SU-DHL-6 (cell line): ENCODE measurements around the gene U2AF1L4.

Source experiments
- H2AFZ ChIP-seq: fragments of 200-600 bp; sonication (generic); 2 replicates; pipeline ENCODE4 v1.6.1; 2014; ENCODE audit warnings: low read depth, mild to moderate bottlenecking, moderate library complexity, mixed read lengths, antibody characterized with exemption, low read length; ENCODE audit not compliant: severe bottlenecking
- H3F3A ChIP-seq: fragments of 200-600 bp; shearing (Covaris generic); 2 replicates; pipeline ENCODE4 v1.6.0; 2016; ENCODE audit warnings: antibody characterized with exemption, mild to moderate bottlenecking; ENCODE audit not compliant: insufficient read depth
- H3K27ac ChIP-seq: fragments of 200-600 bp; sonication (generic); 2 replicates; pipeline ENCODE4 v1.5.1; 2016; ENCODE audit warnings: low read depth, mild to moderate bottlenecking, low read length, moderate library complexity, mixed read lengths
- H3K27me3 ChIP-seq: fragments of 200-600 bp; sonication (generic), shearing (Covaris generic); 2 replicates; pipeline ENCODE4 v1.6.0; 2014; ENCODE audit warnings: mild to moderate bottlenecking, low read length
- H3K36me3 ChIP-seq: fragments of 200-600 bp; sonication (generic); 2 replicates; pipeline ENCODE4 v1.6.1; 2014; ENCODE audit warnings: mild to moderate bottlenecking, low read length, mixed read lengths
- H3K4me2 ChIP-seq: fragments of 300-600, 200-600 bp; shearing (Covaris generic), sonication (generic); 2 replicates; pipeline ENCODE4 v1.6.0; 2014; ENCODE audit warnings: low read length, low read depth, mild to moderate bottlenecking; ENCODE audit not compliant: poor library complexity, severe bottlenecking
- H3K4me3 ChIP-seq: fragments of 200-600 bp; sonication (generic); 2 replicates; pipeline ENCODE4 v1.5.1; 2014; ENCODE audit warnings: antibody characterized with exemption, low read length, mild to moderate bottlenecking, mixed read lengths; ENCODE audit not compliant: insufficient read depth, poor library complexity, severe bottlenecking
- H3K79me2 ChIP-seq: fragments of 200-600 bp; sonication (generic); 2 replicates; pipeline ENCODE4 v1.6.1; 2014; ENCODE audit warnings: mild to moderate bottlenecking, low read length, moderate library complexity; ENCODE audit not compliant: insufficient read depth
- H3K9ac ChIP-seq: fragments of 200-600 bp; sonication (generic); 2 replicates; pipeline ENCODE4 v1.7.0; 2014; ENCODE audit warnings: mild to moderate bottlenecking, low read length
- H3K9me2 ChIP-seq: fragments of 200-600 bp; sonication (generic); replicated peaks from 2 replicates; pipeline ENCODE4 v1.6.1; 2014; ENCODE audit warnings: low read length; ENCODE audit not compliant: insufficient read depth
- H3K9me3 ChIP-seq: fragments of 200-600 bp; sonication (generic); 2 replicates; pipeline ENCODE4 v1.6.1; 2014; ENCODE audit warnings: low read length, mixed read lengths; ENCODE audit not compliant: insufficient read depth
- H4K20me1 ChIP-seq: fragments of 200-600 bp; sonication (generic); 2 replicates; pipeline ENCODE4 v1.6.1; 2014; ENCODE audit warnings: low read depth, mild to moderate bottlenecking, antibody characterized with exemption, low read length, moderate library complexity, mixed read lengths
- CTCF ChIP-seq: fragments of 200-600 bp; sonication (generic); IDR thresholded peaks from one replicate; pipeline ENCODE4 v1.5.1; 2017; ENCODE audit warnings: antibody characterized with exemption, mild to moderate bottlenecking, low read length, moderate library complexity; ENCODE audit not compliant: insufficient read depth, poor library complexity, severe bottlenecking
- EZH2phosphoT487 ChIP-seq: fragments of 200-600 bp; sonication (generic), shearing (Covaris generic); conservative IDR thresholded peaks from 2 replicates; pipeline ENCODE4 v1.6.1; 2018; ENCODE audit warnings: mild to moderate bottlenecking, antibody characterized with exemption, low read length, moderate library complexity, mixed read lengths

Gene U2AF1L4

DNA sequence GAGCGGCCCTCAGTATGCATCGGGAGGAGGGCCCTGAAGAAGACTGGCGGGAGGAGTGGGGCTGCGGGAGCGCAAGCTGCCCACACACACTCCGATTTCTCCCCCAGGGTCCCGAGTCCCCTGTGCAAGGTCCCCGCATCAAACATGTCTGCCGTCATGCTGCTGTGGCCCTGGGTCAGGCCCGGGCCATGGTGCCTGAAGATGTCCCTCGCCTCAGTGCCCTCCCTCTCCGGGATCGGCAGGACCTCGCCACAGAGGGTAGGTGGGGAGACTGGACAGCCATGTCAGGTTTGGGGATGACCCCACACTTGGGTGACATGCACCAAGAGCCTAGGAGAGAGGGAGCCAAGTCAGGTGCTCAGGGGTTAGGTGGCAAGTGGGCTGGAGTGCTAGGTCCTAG lies 22.8 kb downstream of the U2AF1L4 start:
- no peaks in the 10 kb centered on the region for H3F3A ChIP-seq
- H3K4me2 ChIP-seq, result no peak overlapping the region
- no peak for TF ChIP-seq EZH2phosphoT487
- TF ChIP-seq CTCF, result no peak
- H3K4me3 ChIP-seq, result no peak overlapping the region
- peaks cover 22% of the 10 kb centered on the region for H3K79me2 ChIP-seq
- H3K36me3 ChIP-seq, result no peaks in the 10 kb centered on the region; the same call in 1 of the 2 replicates
- no peaks in the 10 kb centered on the region for H4K20me1 ChIP-seq
- no peak overlapping the region for H2AFZ ChIP-seq
- H3K9me3 ChIP-seq, result no peaks in the 10 kb centered on the region
- H3K9me2 ChIP-seq, result no peaks in the 10 kb centered on the region
- no peak overlapping the region for H3K9ac ChIP-seq
- no peaks in the 10 kb centered on the region for H3K27me3 ChIP-seq
- H3K27ac ChIP-seq, result no peak overlapping the region

DNA sequence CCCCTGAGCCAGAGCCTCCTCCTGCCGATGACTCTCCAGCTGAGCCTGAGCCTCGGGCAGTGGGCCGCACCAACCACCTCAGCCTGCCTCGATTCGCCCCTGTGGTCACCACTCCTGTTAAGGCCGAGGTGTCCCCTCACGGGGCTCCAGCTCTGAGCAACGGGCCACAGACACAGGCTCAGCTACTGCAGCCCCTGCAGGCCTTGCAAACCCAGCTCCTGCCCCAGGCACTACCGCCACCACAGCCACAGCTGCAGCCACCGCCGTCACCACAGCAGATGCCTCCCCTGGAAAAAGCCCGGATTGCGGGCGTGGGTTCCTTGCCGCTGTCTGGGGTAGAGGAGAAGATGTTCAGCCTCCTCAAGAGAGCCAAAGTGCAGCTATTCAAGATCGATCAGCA lies 23.8 kb downstream of the U2AF1L4 start:
- Histone ChIP-seq H4K20me1 (no peaks in the 10 kb centered on the region), H3K9ac (no peak overlapping the region), H2AFZ (no peak overlapping the region), H3F3A (no peaks in the 10 kb centered on the region), H3K79me2 (peaks cover 22% of the 10 kb centered on the region), H3K27me3 (no peaks in the 10 kb centered on the region), H3K9me3 (no peaks in the 10 kb centered on the region), H3K9me2 (no peaks in the 10 kb centered on the region), H3K27ac (no peak overlapping the region), H3K4me2 (no peak overlapping the region), H3K36me3 (no peaks in the 10 kb centered on the region; the same call in 1 of the 2 replicates), H3K4me3 (no peak overlapping the region)
- TF ChIP-seq CTCF (no peak), EZH2phosphoT487 (no peak)

GRCh38 chr19:35720648-35721047 lies 24.6 kb downstream of the U2AF1L4 start:
- H3K4me3 ChIP-seq, result no peak overlapping the region
- H3K79me2 ChIP-seq, result peaks cover 22% of the 10 kb centered on the region
- no peaks in the 10 kb centered on the region for H3K9me3 ChIP-seq
- no peak overlapping the region for H3K4me2 ChIP-seq
- no peaks in the 10 kb centered on the region; the same call in 1 of the 2 replicates for H3K36me3 ChIP-seq
- no peaks in the 10 kb centered on the region for H3K27me3 ChIP-seq
- TF ChIP-seq EZH2phosphoT487, result no peak
- no peak for TF ChIP-seq CTCF
- no peak overlapping the region for H3K27ac ChIP-seq
- H3F3A ChIP-seq, result no peaks in the 10 kb centered on the region
- H3K9ac ChIP-seq, result no peak overlapping the region
- H3K9me2 ChIP-seq, result no peaks in the 10 kb centered on the region
- H4K20me1 ChIP-seq, result no peaks in the 10 kb centered on the region
- H2AFZ ChIP-seq, result no peak overlapping the region
